Stimulated activated CD4-positive, alpha-beta T cell treated with anti-CD3 and anti-CD28 coated beads, TNF-alpha, amount 100 ng/mL, for 4 hours (primary cell): ENCODE measurements around the gene C2orf92.
A peak's percentile ranks its signal among the peaks of the same experiment; 100 is the strongest.

Experiments used
- DNase-seq, 3 experiments: peaks; one replicate each; pipeline ENCODE4 v3.0.0-alpha.2; 2020; ENCODE audit warnings: low read depth in 3 of 3

The C2orf92 gene

DNA sequence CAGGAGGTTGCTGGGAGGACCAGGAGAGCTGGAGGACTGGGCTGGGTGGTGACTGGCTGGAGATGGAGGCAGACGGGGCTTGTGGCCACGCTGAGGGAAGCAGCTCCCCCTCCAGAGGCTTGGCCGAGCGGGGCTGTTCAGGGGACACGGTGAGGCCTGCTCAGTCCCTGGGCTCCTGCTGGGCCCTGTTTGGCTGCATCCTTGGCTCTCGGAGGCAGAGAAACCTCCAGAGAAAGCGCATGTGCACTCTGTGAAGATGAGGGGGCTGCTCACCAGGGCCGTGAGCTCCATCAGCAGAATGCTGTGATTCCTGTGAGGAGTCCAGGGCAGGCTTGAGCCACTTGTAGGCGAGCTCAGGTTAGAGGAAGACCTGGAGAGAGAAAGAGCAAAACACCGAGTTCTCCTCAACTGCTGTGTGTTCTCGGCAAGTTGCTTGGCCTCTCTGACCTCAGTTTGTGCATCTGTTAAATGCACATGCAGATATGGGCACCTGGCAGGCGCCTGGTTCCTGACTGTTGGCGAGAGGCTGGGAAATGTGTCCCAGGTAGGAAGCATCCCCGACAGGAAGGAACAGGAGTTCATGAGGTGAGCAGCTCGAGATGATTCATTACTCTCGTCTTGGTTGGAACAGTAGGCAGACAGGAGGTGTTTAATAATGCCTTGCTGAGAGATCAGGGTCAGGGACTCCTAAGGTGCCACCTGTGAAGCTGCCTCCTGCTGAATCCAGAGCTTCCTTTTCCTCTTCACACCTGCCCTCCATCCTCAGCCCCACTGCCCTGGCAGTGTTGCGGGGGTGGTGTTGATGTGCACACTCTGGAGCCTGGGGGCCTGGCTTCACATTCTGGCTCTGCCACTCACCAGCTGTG is 44.8 kb downstream of the C2orf92 start:
- DNase-seq = no peak

GRCh38 chr2:97714950-97715652 is 45.6 kb downstream of the C2orf92 start:
- no peak for DNase-seq

- no peak for DNase-seq
Observed at GRCh38 chr2:97715951-97716694, 46.6 kb downstream of the C2orf92 start.

DNA sequence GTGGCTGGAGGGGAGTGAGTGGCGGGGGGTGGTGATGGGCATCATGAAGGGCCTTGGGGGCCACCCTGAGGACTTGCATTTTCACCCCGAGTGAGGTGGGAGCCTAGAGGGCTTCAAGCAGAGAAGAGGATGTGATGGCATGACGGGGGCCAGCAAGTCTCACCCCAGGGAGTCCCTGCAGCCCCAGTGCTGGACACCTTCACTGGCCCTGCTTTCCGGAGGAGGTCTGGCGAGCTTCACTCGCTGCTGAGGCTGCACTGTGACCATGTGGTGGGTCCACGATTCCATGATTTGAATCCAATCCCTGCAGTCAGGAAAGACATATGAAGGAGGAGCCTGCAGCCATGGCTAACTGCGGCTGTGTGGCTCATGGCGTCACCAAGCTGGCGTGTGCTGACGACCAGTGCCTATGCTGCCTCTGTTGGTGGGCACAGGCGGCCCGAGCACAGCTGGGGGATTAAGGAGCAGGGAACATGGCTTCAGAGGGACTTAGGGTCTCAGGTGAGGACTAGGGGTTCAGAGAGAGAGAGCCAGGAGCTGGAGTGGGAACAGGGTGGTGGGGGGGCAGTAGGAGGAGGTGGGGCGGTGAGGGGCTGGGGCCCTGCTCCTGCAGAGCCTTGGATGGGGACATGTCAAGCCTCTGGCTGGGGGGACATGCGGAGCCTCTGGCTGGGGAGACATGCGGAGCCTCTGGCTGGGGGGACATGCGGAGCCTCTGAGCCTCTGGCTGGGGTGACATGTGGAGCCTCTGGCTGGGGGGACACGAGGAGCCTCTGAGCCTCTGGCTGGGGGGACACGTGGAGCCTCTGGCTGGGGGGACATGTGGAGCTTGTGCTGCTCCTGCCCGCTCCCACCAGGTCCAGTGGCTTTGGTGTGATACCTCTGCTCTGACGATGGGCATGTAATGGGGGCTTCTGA is 47.4 kb downstream of the C2orf92 start:
- DNase-seq = no peak

- DNase-seq = no peak
Observed at GRCh38 chr2:97717613-97717995, 48.1 kb downstream of the C2orf92 start.

GRCh38 chr2:97718051-97718882 is 48.8 kb downstream of the C2orf92 start:
- DNase-seq = peak; percentile 38 to 55 (median 45)

DNA sequence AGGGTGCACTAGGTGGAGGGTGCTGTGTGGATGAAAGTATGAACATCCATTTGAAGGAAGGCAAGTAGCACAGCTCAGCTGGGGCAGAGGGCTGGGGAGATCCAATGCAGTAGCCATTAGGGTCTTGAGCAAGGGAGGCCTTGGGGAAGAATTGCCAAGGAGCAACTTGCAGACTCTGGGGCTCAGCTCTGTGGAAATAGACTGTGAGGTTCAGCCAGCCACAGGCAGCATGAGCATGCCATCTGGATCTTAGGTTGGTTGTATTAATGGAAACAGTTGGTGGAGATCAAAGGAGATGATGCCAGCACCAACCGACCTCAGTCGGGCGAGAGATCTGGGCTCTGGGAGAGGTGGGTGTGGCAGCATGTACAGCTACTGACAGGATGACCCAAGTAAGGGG is 49.4 kb downstream of the C2orf92 start:
- DNase-seq = no peak

DNA sequence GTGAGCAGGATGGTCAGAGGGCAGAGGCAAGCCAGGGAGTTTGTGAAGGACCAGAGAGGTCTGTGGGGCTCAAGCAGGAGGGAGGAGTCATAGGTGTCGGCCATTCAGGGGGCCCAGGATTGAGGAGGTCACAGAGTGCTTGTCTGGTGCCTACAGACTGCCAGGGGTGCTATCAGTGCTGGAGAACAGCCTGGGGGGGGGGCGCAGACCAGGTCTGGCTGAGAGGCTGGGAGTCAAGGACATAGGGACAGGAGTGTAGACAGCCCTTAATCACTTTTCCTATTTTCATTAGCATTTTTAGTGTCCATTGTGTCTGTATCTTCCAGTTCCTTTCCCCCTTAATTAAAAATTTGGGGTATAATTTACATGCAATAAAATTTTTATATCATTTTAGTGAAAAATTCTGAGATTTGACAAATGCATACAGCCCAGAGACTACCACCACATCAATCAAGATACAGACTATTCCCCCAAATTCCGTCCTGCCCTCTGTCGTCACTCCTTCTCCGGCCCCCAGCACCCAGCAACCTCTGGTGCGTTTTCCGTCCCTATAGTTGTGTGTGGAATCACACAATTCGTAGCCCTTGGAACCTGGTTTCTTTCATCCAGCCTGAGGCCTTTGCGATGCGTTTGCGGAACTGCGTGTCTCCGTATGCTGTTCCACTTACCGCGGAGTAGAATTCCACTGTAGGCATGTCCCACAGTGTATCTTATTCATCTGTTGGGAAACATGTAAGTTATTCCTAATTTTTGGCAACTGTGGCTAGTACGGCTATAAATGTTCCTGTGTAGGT is 50.0 kb downstream of the C2orf92 start:
- DNase-seq = no peak

DNA sequence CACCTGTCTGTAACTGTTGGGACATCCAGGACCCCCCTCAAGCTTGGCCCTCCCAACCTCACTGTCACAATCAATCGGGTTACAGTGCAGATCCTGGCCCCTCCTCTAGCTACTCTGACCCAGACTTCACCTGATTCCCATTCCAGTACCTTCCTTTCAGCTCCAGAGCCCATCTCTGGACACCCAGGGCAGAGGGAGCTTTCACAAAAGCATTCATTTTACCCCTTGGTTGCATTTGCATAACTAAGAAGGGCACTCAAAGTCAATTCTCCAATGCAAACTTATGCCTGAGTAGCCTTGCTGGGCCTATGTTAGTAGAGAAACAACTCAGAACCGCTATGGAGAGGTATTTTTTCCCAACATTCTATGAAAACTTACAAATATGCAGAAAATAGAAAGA is 51.2 kb downstream of the C2orf92 start:
- DNase-seq = no peak

- DNase-seq = no peak
Observed at GRCh38 chr2:97722227-97722626, 52.7 kb downstream of the C2orf92 start.

GRCh38 chr2:97723156-97724072 is 53.9 kb downstream of the C2orf92 start:
- no peak for DNase-seq

- DNase-seq = no peak
Observed at GRCh38 chr2:97724073-97724410, 54.5 kb downstream of the C2orf92 start.

GRCh38 chr2:97724501-97724900 is 55.0 kb downstream of the C2orf92 start:
- DNase-seq = no peak

DNA sequence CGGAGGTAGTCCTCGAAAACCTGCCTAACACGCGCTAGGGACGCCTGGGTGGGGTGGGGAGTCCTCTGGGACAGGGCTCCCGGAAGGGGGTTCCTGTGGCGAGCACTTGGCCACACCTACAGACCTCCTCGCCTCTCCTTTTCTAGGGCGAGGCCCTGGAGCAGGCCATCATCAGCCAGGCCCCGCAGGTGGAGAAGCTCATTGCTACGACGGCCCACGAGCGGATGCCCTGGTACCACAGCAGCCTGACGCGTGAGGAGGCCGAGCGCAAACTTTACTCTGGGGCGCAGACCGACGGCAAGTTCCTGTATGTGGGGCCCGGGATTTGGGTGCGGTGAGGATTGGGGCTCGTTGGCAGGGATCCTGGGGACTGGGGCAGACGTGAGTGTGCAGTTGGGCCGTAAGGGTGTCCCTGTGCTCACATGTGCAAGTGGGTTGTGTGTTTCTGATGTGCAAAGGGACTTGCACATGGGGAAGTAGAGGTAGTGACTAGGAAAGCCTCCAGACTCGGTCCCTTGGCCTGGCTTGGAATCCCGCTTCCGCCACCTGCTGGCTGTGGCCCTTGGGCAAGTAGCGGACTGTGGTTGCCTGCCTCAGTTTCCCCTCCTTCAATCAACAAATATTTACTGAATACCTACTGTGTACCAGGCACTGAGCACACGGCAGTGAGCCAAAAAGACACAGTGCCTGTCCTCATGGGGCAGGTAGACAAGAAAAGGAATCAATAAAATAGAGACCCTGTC is 55.6 kb downstream of the C2orf92 start:
- no peak for DNase-seq

DNA sequence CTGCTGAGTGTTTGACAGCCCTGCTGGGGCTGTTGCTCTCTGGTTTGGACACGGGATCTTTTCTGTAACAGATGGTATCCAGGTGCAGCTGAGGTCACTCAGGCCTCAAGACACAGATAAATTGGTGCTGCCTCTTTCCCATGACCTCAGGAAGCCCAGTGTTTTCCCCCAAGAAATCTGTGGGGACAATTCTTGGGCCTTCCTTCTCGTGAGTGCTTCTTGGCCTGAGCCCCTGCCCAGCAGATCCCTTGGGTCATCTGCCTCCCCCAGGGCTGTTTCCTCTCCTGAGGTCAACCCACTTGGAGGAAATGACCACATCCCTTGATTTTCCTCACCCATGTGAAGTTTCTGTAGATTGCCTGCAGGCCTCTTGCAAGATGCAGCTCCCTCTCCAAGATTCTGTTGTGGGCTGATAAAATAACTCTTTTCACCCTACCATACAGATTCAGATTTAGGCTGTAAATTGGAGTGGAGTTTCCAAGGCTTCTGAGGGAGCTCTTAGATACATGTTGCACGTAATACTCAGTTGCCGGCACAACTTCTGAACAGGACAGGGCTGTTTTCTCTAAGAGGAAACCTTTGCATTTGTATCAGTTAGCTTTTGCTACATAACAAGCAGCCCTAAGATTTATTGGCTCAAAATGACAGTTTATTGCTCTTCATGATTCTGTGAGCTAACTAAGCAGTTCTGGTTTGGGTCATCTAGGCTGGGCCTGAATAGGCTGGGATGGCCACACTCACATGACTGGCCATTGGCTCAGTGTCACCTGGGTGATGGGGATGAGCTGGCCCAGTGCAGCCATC is 57.0 kb downstream of the C2orf92 start:
- no peak for DNase-seq

DNA sequence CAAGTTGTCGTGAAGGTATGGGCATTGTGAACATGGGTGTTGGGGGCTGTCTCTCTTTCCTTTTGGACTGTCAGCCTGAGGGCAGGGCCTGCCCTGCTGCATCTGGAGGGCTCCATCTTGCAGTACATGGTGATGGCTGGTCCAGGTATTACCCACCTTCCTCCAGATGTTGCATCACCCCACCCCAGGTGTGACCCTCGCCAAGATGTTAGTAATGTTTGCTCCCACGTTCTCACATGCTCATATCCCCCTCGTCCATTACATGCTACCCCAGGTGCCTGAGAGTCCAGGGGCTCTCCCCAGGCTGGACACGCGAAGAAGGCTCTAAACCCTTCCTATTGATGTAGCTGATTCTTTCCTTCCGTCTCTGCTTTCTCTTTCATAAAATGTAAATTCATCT is 57.8 kb downstream of the C2orf92 start:
- DNase-seq = no peak

DNA sequence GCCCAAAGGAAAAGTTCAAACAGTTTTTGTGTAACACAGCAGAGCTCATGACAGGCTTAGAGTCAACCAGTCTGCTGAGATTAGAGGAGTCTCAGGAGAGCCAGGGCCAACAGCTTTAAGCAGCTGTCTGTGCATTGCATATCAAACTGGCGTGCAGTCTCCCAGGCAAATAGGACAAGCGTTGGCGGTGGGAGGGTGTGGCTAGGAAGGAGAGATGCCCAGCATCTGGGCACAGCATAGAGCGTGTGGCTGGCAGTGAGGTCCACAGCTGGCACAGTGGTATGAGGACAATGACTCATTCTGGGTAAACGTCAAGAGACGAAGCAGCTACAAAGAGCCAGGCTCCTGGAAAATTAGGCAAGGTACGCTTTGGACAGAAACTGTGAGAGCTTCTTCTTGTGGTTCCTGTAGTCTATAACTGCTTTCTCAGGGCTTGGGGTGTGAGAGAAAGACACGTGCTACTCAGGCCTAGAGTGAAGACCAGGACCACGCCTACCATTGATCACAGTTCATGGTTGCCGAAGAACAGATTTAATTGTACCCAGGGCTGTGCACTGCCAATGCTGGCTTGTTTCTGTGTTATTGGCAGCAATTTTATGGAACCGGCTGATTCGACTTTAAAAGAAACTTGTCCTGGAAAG is 58.7 kb downstream of the C2orf92 start:
- DNase-seq = no peak
